B cell (primary cell): Measurements from ENCODE around the gene COL28A1. TPM values are rescaled to one million over a fixed set of nuclear protein-coding genes. Genes with fewer than 3 reads are reported as not detected.

Experiments
- ATAC-seq: fragments of 200-7000 bp; cut with Tn5 transposase; one replicate; pipeline ENCODE4 v1.10.0; 2021; ENCODE audit warnings: low read depth, mild to moderate bottlenecking, moderate number of reproducible peaks, moderate library complexity
- CTCF ChIA-PET: fragments of 350-600 bp; sonication (Branson Sonifier 250); formaldehyde crosslinking; loops from one replicate; lab custom pipeline; 2021; ENCODE audit warnings: antibody characterized with exemption, inconsistent platforms; lab: Charles Lee
- POLR2A ChIA-PET: fragments of 350-600 bp; sonication (Branson Sonifier 250); formaldehyde crosslinking; loops from one replicate; lab custom pipeline; 2021; ENCODE audit warnings: antibody characterized with exemption; lab: Charles Lee
- DNase-seq: peaks from one replicate; pipeline ENCODE4 v3.0.0; 2013
- H2AFZ ChIP-seq: 2 replicates; pipeline ENCODE4 v1.6.1; 2012; ENCODE audit warnings: mild to moderate bottlenecking, low read depth, low read length; ENCODE audit not compliant: insufficient read depth, poor library complexity, severe bottlenecking
- H3K27ac ChIP-seq, 2 donors: 1 replicate in 1 of 2; 2 replicates in 1 of 2; pipeline ENCODE4 v1.5.1; 2012 to 2013; ENCODE audit warnings: low read length in 2 of 2, mild to moderate bottlenecking in 2 of 2, moderate library complexity in 1 of 2
- H3K27me3 ChIP-seq, 4 experiments: fragments of 200-600 bp in 1 of 4; sonication (generic) in 1 of 4; replicated peaks in 1 of 4; 1 replicate in 2 of 4; 2 replicates in 2 of 4; pipeline versions ENCODE4 v1.6.1 to v1.7.0; 2013 to 2016; ENCODE audit warnings: low read length in 3 of 4, mild to moderate bottlenecking in 2 of 4, mixed read lengths in 1 of 4, moderate library complexity in 1 of 4; ENCODE audit not compliant: insufficient read depth in 4 of 4, control insufficient read depth in 3 of 4; ENCODE audit errors: control extremely low read depth in 1 of 4
- H3K36me3 ChIP-seq, 2 experiments: replicated peaks in 1 of 2; 1 replicate in 1 of 2; 2 replicates in 1 of 2; pipeline versions ENCODE4 v1.6.1 to v1.7.1; 2013; ENCODE audit warnings: low read length in 1 of 2; ENCODE audit not compliant: insufficient read depth in 2 of 2, control insufficient read depth in 1 of 2; ENCODE audit errors: control extremely low read depth in 1 of 2, extremely low read depth in 1 of 2
- H3K4me1 ChIP-seq, 2 donors: fragments of 200-600 bp in 1 of 2; sonication (generic) in 1 of 2; 1 replicate in 1 of 2; 2 replicates in 1 of 2; pipeline versions ENCODE4 v1.5.1 to v1.6.1; 2013 to 2017; ENCODE audit warnings: low read length in 2 of 2; ENCODE audit not compliant: control insufficient read depth in 2 of 2, insufficient read depth in 2 of 2
- H3K4me2 ChIP-seq: replicated peaks from 2 replicates; pipeline ENCODE3; 2012; ENCODE audit warnings: mild to moderate bottlenecking, low read depth, low read length; ENCODE audit not compliant: poor library complexity, severe bottlenecking
- H3K4me3 ChIP-seq, 5 experiments: fragments of 200-600 bp in 1 of 5; sonication (generic) in 1 of 5; 1 replicate in 3 of 5; 2 replicates in 2 of 5; pipeline versions ENCODE4 v1.5.1 to v1.7.0; 2011 to 2016; ENCODE audit warnings: low read length in 4 of 5, mild to moderate bottlenecking in 4 of 5, low read depth in 2 of 5, control low read depth in 1 of 5, moderate library complexity in 1 of 5; ENCODE audit not compliant: insufficient read depth in 1 of 5; ENCODE audit errors: control extremely low read depth in 1 of 5, extremely low read depth in 1 of 5
- H3K79me2 ChIP-seq: fragments of 200-600 bp; sonication (generic); one replicate; pipeline ENCODE4 v1.6.0; 2016; ENCODE audit warnings: low read length; ENCODE audit not compliant: control insufficient read depth, insufficient read depth
- H3K9ac ChIP-seq: fragments of 200-600 bp; sonication (generic); 2 replicates; pipeline ENCODE4 v1.6.1; 2017; ENCODE audit warnings: mild to moderate bottlenecking, low read length, moderate library complexity
- H3K9me3 ChIP-seq, 3 donors: one replicate each; pipeline versions ENCODE4 v1.6.1 to v1.7.1; 2013; ENCODE audit warnings: low read length in 2 of 3; ENCODE audit not compliant: control insufficient read depth in 2 of 3, insufficient read depth in 1 of 3; ENCODE audit errors: control extremely low read depth in 1 of 3
- H4K20me1 ChIP-seq: 2 replicates; pipeline ENCODE4 v1.6.0; 2012; ENCODE audit warnings: mild to moderate bottlenecking, low read length; ENCODE audit not compliant: insufficient read depth, control insufficient read depth, poor library complexity, severe bottlenecking
- H3K27ac Mint-ChIP-seq: one replicate; pipeline ENCODE4 v1.8.0; 2021; ENCODE audit warnings: mixed read lengths
- H3K27me3 Mint-ChIP-seq: one replicate; pipeline ENCODE4 v1.8.0; 2021; ENCODE audit warnings: mixed read lengths
- H3K4me1 Mint-ChIP-seq: one replicate; pipeline ENCODE4 v1.8.0; 2021; ENCODE audit warnings: mixed read lengths
- H3K4me3 Mint-ChIP-seq: one replicate; pipeline ENCODE4 v1.8.0; 2021; ENCODE audit warnings: mixed read lengths
- H3K9me3 Mint-ChIP-seq: one replicate; pipeline ENCODE4 v1.8.0; 2022; ENCODE audit warnings: mixed read lengths; ENCODE audit not compliant: insufficient read depth
- EZH2 ChIP-seq: IDR thresholded peaks from 2 replicates; pipeline ENCODE4 v1.6.1; 2012; ENCODE audit warnings: borderline replicate concordance, low read depth, mild to moderate bottlenecking, moderate library complexity, low read length; ENCODE audit not compliant: insufficient read depth, poor library complexity, severe bottlenecking
- WGBS: methylation state at CpG from one replicate; pipeline ENCODE4 v1.1.5; 2013; ENCODE audit warnings: missing lambda C conversion rate; ENCODE audit not compliant: insufficient coverage; 5-methylcytosine and 5-hydroxymethylcytosine counted together
- intact Hi-C: fragments of 100-400 bp; cut with micrococcal nuclease; formaldehyde crosslinking; loops from one replicate; pipeline ENCODE4 v1.10.0; 2022
- polyA plus RNA-seq: library from polyadenylated mRNA; depleted of rRNA; stranded (reverse); fragments of >200 nt; gene quantifications from 2 replicates; pipeline ENCODE4 v1.2.3, GENCODE V29; 2012
- total RNA-seq, 2 donors: library from RNA; stranded (reverse); fragments of 120-200 nt in 1 of 2; gene quantifications; 1 replicate in 1 of 2; 2 replicates in 1 of 2; pipeline versions ENCODE4 v1.2.3 to v1.2.4, GENCODE V29; 2013 to 2022
- TF ChIP-seq, protein P1 (sequence below): fragments of 200-600 bp; IDR thresholded peaks from one replicate; pipeline ENCODE4 v1.8.0; 2022; ENCODE audit warnings: antibody characterized with exemption, mild to moderate bottlenecking

The COL28A1 gene
- total and polyA plus RNA-seq, 2 donors (not counting 1 experiment from before 2014, with no cell fraction given): 0.18 to 0.67 TPM

DNA sequence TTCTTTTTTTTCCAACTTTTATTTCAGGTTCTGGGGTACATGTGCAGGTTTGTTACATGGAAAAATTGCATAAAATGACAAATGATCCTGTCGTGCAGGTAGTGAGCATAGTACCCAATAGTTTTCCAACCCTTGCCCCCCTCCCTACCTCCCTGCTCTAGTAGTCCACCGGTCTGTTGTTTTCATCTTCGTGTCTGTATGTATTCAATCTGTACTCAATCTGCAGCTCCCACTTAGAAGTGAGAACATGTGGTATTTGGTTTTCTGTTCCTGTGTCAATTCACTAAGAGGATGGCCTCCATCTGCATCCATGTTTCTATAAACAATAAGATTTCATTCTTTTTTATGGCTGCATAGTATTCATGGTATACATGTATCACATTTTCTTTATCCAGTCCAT lies 202.1 kb downstream of the COL28A1 start:
- H3K9ac ChIP-seq: no peak overlapping the region
- Mint-ChIP-seq H3K4me1 (no peaks in the 10 kb centered on the region), H3K9me3 (peaks cover 2% of the 10 kb centered on the region), H3K4me3 (no peak overlapping the region), H3K27ac (no peak overlapping the region), H3K27me3 (peaks cover 5% of the 10 kb centered on the region)
- H3K4me1 ChIP-seq: no peaks in the 10 kb centered on the region
- no peak overlapping the region for H3K27ac ChIP-seq
- ChIA-PET POLR2A (no interaction called here), CTCF (no interaction called here)
- no peak overlapping the region for H3K4me3 ChIP-seq
- DNase-seq: no peak
- no peaks in the 10 kb centered on the region for H3K36me3 ChIP-seq
- no peak overlapping the region for H3K4me2 ChIP-seq
- intact Hi-C loops: no loop called here
- H3K79me2 ChIP-seq: no peaks in the 10 kb centered on the region
- H2AFZ ChIP-seq: no peak overlapping the region
- H3K9me3 ChIP-seq: no peaks in the 10 kb centered on the region
- TF ChIP-seq, protein P1, sequence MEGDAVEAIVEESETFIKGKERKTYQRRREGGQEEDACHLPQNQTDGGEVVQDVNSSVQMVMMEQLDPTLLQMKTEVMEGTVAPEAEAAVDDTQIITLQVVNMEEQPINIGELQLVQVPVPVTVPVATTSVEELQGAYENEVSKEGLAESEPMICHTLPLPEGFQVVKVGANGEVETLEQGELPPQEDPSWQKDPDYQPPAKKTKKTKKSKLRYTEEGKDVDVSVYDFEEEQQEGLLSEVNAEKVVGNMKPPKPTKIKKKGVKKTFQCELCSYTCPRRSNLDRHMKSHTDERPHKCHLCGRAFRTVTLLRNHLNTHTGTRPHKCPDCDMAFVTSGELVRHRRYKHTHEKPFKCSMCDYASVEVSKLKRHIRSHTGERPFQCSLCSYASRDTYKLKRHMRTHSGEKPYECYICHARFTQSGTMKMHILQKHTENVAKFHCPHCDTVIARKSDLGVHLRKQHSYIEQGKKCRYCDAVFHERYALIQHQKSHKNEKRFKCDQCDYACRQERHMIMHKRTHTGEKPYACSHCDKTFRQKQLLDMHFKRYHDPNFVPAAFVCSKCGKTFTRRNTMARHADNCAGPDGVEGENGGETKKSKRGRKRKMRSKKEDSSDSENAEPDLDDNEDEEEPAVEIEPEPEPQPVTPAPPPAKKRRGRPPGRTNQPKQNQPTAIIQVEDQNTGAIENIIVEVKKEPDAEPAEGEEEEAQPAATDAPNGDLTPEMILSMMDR: no peak
- no peak for TF ChIP-seq EZH2
- H4K20me1 ChIP-seq: no peaks in the 10 kb centered on the region
- ATAC-seq: no peak
- no CpG with 5 or more reads among the region's 3 CpGs for WGBS
- H3K27me3 ChIP-seq: no peaks in the 10 kb centered on the region

DNA sequence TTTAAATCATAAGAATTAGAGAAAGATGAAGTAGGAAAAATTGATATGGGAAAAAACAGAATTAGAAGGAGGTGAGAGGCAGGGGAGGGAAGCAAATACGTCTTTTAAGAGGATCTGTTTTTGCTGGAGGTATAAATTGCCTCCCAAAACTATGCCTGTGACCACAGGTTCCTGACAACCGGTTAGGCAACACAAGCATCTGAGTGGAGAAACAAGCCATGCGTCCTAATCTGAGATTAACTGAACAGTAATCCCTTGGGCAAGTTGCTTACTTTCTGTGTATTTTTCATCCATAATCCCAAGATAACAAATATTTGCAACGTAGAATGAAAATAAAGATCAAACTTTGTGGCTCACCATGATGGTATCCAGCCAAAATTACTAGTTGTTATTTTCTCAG lies 204.2 kb downstream of the COL28A1 start:
- peaks cover 2% of the 10 kb centered on the region for H3K9me3 Mint-ChIP-seq
- Histone ChIP-seq H3K4me2 (no peak overlapping the region), H3K36me3 (no peaks in the 10 kb centered on the region), H3K4me1 (no peaks in the 10 kb centered on the region), H3K9ac (no peak overlapping the region), H4K20me1 (no peaks in the 10 kb centered on the region), H3K9me3 (no peaks in the 10 kb centered on the region), H3K4me3 (no peak overlapping the region), H3K79me2 (no peaks in the 10 kb centered on the region), H2AFZ (no peak overlapping the region), H3K27ac (no peak overlapping the region), H3K27me3 (no peaks in the 10 kb centered on the region)
- intact Hi-C loops: no loop called here
- 95% methylated on average over 3 of the region's 4 CpGs for WGBS
- H3K4me1 Mint-ChIP-seq: no peaks in the 10 kb centered on the region
- H3K4me3 Mint-ChIP-seq: no peak overlapping the region
- TF ChIP-seq EZH2: no peak
- TF ChIP-seq, protein P1: no peak
- POLR2A ChIA-PET: no interaction called here
- H3K27ac Mint-ChIP-seq: no peak overlapping the region
- DNase-seq (no peak), ATAC-seq (no peak)
- H3K27me3 Mint-ChIP-seq: peaks cover 5% of the 10 kb centered on the region
- CTCF ChIA-PET: no interaction called here
